Right lobe of liver (tissue), 4 donors: Measurements from ENCODE around the gene SIK3.

Experiments used
- POLR2A ChIP-seq: fragments of 450-650 bp; IDR thresholded peaks from one replicate; pipeline ENCODE4 v1.6.1; 2017; ENCODE audit warnings: antibody characterized with exemption, mild to moderate bottlenecking
- TF ChIP-seq, protein P1 (sequence below), 4 donors: fragments of 200-600 bp in 3 of 4; fragments of 450-650 bp in 1 of 4; IDR thresholded peaks; one replicate each; pipeline versions ENCODE4 v1.5.1 to v1.8.0; 2016 to 2022; ENCODE audit warnings: antibody characterized with exemption in 4 of 4, mild to moderate bottlenecking in 2 of 4
- donor health status: DM: no; HTN: no; CAD: no.
- donor health status: DM: no; HTN: no; CAD: no.
- donor health status: DM: no; HTN: yes; CAD: no.

GRCh38 chr11:116928102-116928777, 170.0 kb downstream of the SIK3 start:
- TF ChIP-seq, protein P1, sequence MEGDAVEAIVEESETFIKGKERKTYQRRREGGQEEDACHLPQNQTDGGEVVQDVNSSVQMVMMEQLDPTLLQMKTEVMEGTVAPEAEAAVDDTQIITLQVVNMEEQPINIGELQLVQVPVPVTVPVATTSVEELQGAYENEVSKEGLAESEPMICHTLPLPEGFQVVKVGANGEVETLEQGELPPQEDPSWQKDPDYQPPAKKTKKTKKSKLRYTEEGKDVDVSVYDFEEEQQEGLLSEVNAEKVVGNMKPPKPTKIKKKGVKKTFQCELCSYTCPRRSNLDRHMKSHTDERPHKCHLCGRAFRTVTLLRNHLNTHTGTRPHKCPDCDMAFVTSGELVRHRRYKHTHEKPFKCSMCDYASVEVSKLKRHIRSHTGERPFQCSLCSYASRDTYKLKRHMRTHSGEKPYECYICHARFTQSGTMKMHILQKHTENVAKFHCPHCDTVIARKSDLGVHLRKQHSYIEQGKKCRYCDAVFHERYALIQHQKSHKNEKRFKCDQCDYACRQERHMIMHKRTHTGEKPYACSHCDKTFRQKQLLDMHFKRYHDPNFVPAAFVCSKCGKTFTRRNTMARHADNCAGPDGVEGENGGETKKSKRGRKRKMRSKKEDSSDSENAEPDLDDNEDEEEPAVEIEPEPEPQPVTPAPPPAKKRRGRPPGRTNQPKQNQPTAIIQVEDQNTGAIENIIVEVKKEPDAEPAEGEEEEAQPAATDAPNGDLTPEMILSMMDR (IDR thresholded peaks at IDR 0.05) = no peak
- no peak for TF ChIP-seq POLR2A
